Fibroblast of pulmonary artery (primary cell): Measurements from ENCODE around the gene RASSF5.
A peak's percentile ranks its signal among the peaks of the same experiment; 100 is the strongest.

Source experiments
- DNase-seq: peaks from one replicate; pipeline ENCODE4 v3.0.0-alpha.2; 2010; ENCODE audit warnings: low read depth
- H3K4me3 ChIP-seq: replicated peaks from 2 replicates; pipeline ENCODE4 v1.5.1; 2011; ENCODE audit warnings: low read depth, mild to moderate bottlenecking, control low read depth, low read length, moderate library complexity
- CTCF ChIP-seq: IDR thresholded peaks from 2 replicates; pipeline ENCODE4 v1.5.1; 2011; ENCODE audit warnings: mild to moderate bottlenecking, control low read depth, low read length, inconsistent platforms; ENCODE audit errors: missing control alignments

RASSF5 gene

GRCh38 chr1:206560007-206560716 lies 52.8 kb downstream of the RASSF5 start:
- peak; percentile 18 for DNase-seq
- H3K4me3 ChIP-seq: no peak overlapping the region

GRCh38 chr1:206563367-206564207 lies 56.3 kb downstream of the RASSF5 start:
- H3K4me3 ChIP-seq: no peak overlapping the region
- no peak for TF ChIP-seq CTCF
- no peak for DNase-seq

More at GRCh38 chr1:206560007-206560716, 52.8 kb downstream of the RASSF5 start:
- TF ChIP-seq CTCF: no peak

- no peak overlapping the region for H3K4me3 ChIP-seq
- DNase-seq: no peak
- no peak for TF ChIP-seq CTCF
These were observed 58.7 kb downstream of the RASSF5 start for GRCh38 chr1:206565995-206566394.

- H3K4me3 ChIP-seq: no peak overlapping the region
- no peak for TF ChIP-seq CTCF
- DNase-seq: no peak
These were observed 59.7 kb downstream of the RASSF5 start for GRCh38 chr1:206566999-206567398.

GRCh38 chr1:206568256-206568655 lies 60.9 kb downstream of the RASSF5 start:
- no peak overlapping the region for H3K4me3 ChIP-seq

GRCh38 chr1:206568779-206569352 lies 61.5 kb downstream of the RASSF5 start:
- no peak for DNase-seq
- no peak for TF ChIP-seq CTCF
- no peak overlapping the region for H3K4me3 ChIP-seq

More at GRCh38 chr1:206568256-206568655, 60.9 kb downstream of the RASSF5 start:
- TF ChIP-seq CTCF: no peak
- no peak for DNase-seq
